GM10248 (cell line): ENCODE results near the gene ZFP64.

Experiments used
- CTCF ChIA-PET: fragments of 300-600 bp; sonication (Branson Sonifier 250); formaldehyde crosslinking; extraction: SDS; loops from one replicate; lab custom pipeline; 2021; ENCODE audit warnings: antibody characterized with exemption; lab: Yijun Ruan, JAX
- POLR2A ChIA-PET: fragments of 350-650 bp; sonication (Branson Sonifier 250); formaldehyde crosslinking; extraction: SDS; loops from one replicate; lab custom pipeline; 2020; ENCODE audit warnings: antibody characterized with exemption; lab: Yijun Ruan, JAX
- DNase-seq: peaks from one replicate; pipeline ENCODE4 v3.0.0; 2012; ENCODE audit errors: extremely low spot score
- TF ChIP-seq, protein P1 (sequence below): IDR thresholded peaks from 2 replicates; pipeline ENCODE4 v1.5.1; 2012; ENCODE audit warnings: mild to moderate bottlenecking, low read depth; ENCODE audit errors: extremely low read depth, missing control alignments, control extremely low read depth

The ZFP64 gene

DNA sequence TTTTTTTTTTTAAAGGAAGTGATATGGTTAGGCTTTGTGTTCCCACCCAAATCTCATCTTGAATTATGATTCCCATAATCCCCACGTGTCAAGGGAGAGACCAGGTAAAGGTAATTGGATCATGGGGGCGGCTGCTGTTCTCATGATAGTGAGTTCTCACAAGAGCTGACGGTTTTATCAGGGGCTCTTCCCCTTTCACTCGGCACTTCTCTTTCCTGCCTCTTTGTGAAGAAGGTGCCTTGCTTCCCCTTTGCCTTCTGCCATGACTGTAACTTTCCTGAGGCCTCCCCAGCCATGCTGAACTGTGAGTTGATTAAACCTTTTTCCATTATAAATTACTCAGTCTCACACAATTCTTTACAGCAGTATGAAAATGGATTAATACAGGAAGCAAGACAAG lies 64.3 kb downstream of the ZFP64 start:
- no peak for DNase-seq

GRCh38 chr20:52124821-52125220 lies 66.8 kb downstream of the ZFP64 start:
- ChIA-PET CTCF (interaction anchor here (0.6 to 1.5 kb wide), 4 partner anchors 12 to 337 kb away, joined by 3 to 5 read pairs (median 4); no protein-coding TSS in a partner anchor), POLR2A (no interaction called here)
- DNase-seq = no peak
- TF ChIP-seq, protein P1, sequence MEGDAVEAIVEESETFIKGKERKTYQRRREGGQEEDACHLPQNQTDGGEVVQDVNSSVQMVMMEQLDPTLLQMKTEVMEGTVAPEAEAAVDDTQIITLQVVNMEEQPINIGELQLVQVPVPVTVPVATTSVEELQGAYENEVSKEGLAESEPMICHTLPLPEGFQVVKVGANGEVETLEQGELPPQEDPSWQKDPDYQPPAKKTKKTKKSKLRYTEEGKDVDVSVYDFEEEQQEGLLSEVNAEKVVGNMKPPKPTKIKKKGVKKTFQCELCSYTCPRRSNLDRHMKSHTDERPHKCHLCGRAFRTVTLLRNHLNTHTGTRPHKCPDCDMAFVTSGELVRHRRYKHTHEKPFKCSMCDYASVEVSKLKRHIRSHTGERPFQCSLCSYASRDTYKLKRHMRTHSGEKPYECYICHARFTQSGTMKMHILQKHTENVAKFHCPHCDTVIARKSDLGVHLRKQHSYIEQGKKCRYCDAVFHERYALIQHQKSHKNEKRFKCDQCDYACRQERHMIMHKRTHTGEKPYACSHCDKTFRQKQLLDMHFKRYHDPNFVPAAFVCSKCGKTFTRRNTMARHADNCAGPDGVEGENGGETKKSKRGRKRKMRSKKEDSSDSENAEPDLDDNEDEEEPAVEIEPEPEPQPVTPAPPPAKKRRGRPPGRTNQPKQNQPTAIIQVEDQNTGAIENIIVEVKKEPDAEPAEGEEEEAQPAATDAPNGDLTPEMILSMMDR = no peak

More for the DNA sequence above, 64.3 kb downstream of the ZFP64 start:
- ChIA-PET POLR2A (no interaction called here), CTCF (interaction anchor here (0.7 to 4.2 kb wide), 7 partner anchors 8 to 1089 kb away, joined by 3 to 32 read pairs (median 5); no protein-coding TSS in a partner anchor)
- TF ChIP-seq, protein P1 = no peak

DNA sequence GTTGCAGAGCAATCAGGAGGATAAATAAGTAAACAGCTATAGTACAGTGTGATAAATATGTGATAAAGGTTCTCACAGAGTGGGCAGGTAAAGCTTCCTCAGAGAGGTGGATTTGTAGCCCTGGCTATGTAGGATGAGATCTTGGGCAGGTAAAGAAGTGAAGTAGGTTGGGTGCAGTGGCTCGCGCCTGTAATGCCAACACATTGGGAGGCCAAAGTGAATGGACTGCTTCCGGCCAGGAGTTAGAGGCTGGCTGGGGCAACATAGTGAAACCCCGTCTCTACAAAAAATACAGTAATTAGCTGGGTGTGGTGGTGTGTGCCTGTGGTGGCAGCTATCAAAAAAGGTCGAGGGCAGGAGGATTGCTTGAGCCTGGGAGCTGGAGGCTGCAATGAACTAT lies 72.9 kb downstream of the ZFP64 start:
- TF ChIP-seq, protein P1 = no peak
- DNase-seq = no peak
- POLR2A ChIA-PET = no interaction called here
- CTCF ChIA-PET = interaction anchor here (5.3 kb wide), 1 partner anchor 10 kb away, joined by 32 read pairs; no protein-coding TSS in a partner anchor

GRCh38 chr20:52118016-52118623 lies 73.5 kb downstream of the ZFP64 start:
- TF ChIP-seq, protein P1 = no peak
- no peak for DNase-seq
- ChIA-PET CTCF (interaction anchor here (0.9 to 5.3 kb wide), 2 partner anchors 10 to 39 kb away, joined by 3 to 32 read pairs; no protein-coding TSS in a partner anchor), POLR2A (no interaction called here)

DNA sequence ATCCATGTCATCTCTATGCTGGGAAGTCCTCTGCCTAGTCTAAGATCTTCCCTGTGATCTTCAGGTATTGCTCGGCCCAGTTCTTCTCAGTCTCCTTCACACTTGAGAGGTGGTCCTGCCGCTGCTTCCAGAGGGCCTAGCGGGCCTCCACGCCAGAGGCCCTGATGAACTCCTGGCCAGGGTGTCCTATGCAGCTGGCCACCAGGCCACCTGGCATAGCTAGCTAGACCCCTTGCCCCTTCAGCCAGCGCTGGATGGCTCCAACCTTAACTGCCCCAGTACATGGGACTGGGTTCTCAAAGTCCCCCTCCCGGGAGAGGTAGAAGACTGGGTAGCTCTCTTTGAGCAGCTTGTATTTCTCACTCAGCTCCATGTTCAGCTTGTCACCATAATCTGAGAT lies 81.1 kb downstream of the ZFP64 start:
- POLR2A ChIA-PET = no interaction called here
- CTCF ChIA-PET = interaction anchor here (1.8 kb wide), 1 partner anchor 18 kb away, joined by 7 read pairs; no protein-coding TSS in a partner anchor
- TF ChIP-seq, protein P1 = no peak

DNA sequence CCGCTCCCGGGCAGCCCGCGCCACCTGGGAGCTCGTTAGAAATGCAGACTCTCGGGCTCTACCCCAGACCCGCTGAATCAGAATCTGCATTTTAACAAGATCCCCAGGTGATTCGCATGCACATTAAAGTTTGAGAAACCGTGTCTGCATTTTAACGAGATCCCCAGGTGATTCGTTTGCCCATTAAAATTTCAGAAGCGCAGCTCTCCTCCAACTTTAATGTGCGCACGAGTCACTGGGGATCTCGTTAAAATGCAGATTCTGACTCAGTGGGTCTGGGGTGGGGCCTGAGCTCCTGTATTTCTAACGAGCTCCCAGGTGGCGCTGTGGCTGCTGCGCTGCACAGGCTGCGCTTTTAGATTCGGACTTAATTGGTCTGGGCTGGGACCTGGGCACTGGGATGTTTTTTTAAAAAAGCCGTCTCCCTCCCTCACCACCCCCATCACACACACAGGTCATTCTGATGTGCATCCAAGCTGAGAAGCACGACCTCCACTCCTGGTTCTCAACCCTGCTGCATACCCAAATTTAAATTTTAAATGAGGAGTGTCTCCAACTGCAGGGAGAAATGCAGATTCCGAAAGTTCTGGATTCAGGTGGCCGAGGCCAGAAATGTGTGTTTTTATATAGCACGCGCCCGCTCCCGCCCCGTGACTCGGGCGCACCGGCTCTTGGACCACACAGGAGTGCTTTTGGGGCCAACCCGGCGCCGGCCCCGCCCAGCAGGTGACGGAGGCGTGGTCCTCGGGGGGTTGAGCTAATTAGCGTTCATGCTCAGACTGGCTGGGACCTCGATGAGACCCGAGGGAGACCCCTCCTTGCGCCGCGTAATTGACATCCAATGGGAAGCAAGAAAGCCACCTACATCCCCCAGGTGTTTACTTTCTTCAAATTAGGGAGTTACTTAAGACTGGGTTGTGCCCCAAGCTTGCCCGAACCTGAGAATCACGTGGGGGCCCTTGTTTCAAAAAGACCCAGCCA lies 85.8 kb downstream of the ZFP64 start:
- POLR2A ChIA-PET = no interaction called here
- no peak for DNase-seq
- TF ChIP-seq, protein P1 = peak; percentile 24
- CTCF ChIA-PET = interaction anchor here (1.2 kb wide), 1 partner anchor 11 kb away, joined by 3 read pairs; no protein-coding TSS in a partner anchor

More for the DNA sequence above, 81.1 kb downstream of the ZFP64 start:
- no peak for DNase-seq
